Suprapubic skin (tissue), 3 donors: ENCODE measurements around the gene HDAC3.

Experiments
- CTCF ChIP-seq, 2 donors: fragments of 200-600 bp in 1 of 2; fragments of 450-650 bp in 1 of 2; sonication (generic) in 1 of 2; IDR thresholded peaks; one replicate each; pipeline ENCODE4 v1.5.1; 2016 to 2019; ENCODE audit warnings: antibody characterized with exemption in 2 of 2, mild to moderate bottlenecking in 1 of 2, moderate library complexity in 1 of 2
- EP300 ChIP-seq: sonication (generic); formaldehyde crosslinking; IDR thresholded peaks from one replicate; pipeline ENCODE4 v1.6.1; 2017; ENCODE audit warnings: antibody characterized with exemption
- POLR2A ChIP-seq, 2 donors: fragments of 450-650 bp; IDR thresholded peaks; one replicate each; pipeline ENCODE4 v1.6.1; 2017; ENCODE audit warnings: antibody characterized with exemption in 2 of 2, mild to moderate bottlenecking in 2 of 2, moderate library complexity in 2 of 2

- TF ChIP-seq CTCF (IDR thresholded peaks at IDR 0.05), result no peak
- TF ChIP-seq EP300, result no peak
- TF ChIP-seq POLR2A (IDR thresholded peaks at IDR 0.05), result no peak
These were observed 25.4 kb upstream of the HDAC3 start for GRCh38 chr5:141662028-141662427.
